Muscle of back (tissue), 11 donors: ENCODE data around the gene MLN. TPM values are rescaled to one million over a fixed set of nuclear protein-coding genes. Genes with fewer than 3 reads are reported as not detected.

Experiments used
- DNase-seq, 3 donors: peaks; one replicate each; pipeline versions ENCODE4 v3.0.0 to v3.0.0-alpha.2; 2013
- polyA plus RNA-seq, 10 donors: library from polyadenylated mRNA; unstranded; fragments of 120-200 nt; gene quantifications; one replicate each; pipeline ENCODE4 v1.2.1, GENCODE V29; 2013; ENCODE audit not compliant: insufficient read length in 10 of 10

Gene MLN
- polyA plus RNA-seq, 10 donors, result not detected

DNA sequence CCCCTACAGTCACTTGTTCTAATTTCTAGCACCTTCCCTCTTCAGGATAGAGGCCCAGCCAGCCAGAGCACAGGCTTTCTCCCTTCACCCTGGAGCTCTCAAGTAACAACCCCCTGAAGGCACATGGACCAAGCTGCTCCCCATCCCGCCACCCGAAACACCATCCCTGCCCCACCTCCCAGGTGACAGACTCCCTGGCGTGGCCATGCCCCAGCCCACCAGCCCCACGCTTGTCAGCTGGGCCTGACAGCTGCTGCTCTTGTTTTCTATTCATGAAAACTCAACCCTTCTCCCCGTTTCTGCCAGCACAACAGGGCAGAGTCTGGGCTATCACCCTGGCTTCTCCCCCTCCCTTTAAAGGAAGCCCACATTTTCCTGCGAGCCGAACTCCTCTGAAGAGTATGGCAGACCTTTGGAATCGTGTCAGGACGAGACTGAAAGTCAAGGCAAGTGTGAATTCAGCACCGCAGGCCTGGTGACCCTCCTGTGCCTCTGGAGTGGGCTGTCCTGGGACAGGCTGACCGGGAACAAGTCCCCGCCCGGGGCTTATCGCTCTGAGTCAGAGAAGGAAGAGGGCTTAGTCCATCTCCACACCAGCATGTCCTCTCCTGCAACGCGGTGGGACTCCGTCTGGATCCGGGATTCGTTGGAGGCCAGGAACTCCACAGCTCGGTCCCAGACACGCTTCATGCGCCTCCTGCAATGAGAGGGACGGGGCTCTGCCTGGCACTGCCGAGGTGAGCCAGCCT is 31.5 kb downstream of the MLN start:
- no peak for DNase-seq

DNA sequence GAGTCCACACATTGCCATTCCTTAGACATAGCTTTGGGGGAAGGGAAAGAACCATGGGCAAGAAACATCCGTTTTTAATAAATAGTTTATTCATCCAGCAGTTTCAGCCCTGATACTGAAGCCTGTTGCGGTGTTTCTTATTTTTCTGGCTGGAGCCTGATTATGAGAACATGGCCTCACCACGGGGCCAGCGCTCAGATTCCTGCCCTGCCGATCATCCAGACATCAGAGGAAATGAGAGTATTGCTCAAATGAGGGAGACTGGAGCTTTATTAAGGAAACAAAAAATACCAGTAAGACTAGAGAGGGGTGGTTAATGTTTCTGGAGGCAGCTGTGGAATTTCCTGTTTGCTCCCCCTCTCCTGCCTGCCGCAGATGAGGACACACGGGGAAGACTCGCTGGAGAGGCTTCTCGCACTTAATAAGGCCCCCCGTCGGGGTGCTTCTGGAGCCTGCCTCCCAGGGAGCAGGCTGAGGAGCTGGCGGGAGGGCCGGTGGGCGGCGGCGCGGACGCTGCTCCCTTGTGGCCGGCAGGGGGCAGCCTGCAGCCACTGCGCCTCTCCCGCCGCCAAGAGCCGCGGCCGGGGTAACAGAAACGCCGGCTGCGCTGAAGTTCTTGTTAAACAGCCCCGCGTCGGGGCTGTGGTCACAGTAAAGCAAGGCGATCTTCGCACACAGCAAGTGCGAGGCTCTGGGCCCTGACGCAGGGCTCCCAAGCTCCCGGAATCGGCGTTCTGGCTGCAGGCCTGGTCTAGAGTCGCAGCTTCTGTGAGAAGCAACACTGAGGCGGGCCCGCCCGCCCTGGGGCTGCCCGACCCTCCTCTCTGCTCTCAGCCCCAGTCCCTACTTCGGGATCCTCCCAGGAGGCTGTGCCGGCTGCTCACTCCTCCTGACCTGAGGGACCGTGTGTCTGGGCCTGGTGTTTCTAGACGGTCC is 32.4 kb downstream of the MLN start:
- DNase-seq, result peak; percentile 74 to 97 (median 91)

DNA sequence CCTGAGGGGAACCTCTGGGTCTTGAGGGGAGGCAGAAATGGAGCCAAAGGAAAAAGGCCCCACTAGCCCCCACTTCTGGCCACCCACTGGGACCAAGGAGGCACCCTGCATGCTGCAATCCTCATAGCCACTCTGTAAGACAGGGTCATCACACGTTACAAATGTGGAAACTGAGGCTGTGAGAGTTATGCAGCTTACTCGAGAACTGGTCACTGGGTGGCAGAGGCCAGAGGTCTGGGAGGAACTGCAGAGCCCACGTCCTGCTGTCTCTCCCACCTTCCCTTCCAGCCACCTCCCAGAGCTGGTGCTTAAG is 33.0 kb downstream of the MLN start:
- no peak for DNase-seq

DNA sequence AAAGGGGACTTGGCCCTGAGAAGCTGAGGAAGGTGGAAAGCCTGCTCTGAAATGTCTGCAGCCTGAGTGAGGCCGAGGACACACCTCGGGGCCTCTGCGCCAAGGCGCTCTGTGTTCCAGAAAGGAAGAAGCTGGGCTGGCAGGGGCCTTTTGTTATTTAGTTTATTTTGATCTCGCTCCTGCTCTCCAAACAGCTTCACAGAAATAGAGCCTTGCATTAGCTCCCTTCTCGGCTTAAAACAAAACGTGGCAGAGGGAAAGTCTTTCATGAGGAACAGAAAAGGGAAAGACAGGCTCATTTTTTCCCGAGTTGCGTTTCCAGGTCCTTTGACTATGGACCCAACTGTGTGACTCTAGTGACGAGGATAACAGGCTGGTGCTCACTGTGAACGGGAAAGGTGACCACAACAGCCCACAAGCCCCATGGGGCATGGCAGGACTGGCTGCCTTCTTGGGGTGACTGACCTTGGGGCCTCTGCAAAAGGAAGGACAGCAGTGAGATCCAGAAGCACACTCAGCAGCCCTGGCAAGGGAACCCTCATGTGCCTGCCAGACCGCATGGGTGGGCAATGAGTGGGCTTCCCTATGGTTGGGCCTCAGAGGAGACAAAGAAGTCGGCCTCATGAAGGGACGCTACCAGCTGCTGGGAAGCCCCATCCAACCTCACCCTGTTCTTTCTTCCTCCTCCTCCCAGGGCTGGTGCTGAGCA is 33.5 kb downstream of the MLN start:
- DNase-seq, result peak in 2 of 3 donors; percentile 16 to 46

DNA sequence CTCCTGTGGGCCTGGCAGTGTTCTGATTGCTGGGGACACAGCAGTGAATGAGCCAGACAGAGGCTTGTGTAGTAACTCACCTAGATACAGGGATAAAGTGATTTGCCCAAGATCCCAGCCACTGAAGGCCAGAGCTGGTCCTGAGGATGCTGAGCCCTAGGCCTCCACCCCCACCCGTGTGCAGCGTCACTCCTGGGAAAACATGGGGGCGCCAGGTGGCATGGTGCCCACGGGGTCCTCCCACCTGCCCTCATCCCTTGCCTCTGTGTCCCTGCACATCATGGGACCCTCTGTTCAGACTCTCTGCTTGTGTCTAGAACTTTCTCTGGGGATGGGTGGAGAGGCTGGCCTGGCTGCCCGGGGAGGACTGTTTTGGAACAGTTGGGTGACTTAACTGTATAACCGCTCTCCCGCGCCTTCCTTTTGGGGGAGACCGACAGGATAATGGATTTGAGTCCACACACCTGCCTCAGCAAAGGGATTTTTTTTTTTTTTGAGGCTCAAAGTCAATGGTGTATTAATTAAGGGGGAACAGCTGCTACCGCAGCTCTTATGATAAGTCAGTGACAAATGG is 34.5 kb downstream of the MLN start:
- DNase-seq, result no peak

DNA sequence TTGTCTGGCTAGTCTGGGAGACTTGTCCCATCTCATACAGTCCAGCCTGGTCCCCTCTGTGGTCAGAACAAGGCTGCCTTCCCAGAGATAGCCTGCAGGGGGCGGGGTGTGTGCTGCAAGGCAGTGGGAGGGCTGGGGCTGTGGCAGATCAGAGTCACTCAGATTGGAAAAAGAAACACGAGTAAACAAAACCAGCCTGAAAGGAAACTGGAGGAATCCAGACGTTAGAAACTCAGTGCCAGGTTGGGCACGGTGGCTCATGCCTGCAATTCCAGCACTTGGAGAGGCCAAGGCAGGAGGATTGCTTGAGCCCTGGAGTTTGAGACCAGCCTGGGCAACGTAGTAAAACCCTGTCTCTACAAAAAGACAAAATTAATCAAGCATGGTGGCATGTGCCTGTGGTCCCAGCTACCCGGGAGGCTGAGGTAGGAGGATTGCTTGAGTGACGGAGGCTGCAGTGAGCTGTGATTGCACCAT is 35.1 kb downstream of the MLN start:
- DNase-seq, result peak; percentile 50 to 75 (median 61)

DNA sequence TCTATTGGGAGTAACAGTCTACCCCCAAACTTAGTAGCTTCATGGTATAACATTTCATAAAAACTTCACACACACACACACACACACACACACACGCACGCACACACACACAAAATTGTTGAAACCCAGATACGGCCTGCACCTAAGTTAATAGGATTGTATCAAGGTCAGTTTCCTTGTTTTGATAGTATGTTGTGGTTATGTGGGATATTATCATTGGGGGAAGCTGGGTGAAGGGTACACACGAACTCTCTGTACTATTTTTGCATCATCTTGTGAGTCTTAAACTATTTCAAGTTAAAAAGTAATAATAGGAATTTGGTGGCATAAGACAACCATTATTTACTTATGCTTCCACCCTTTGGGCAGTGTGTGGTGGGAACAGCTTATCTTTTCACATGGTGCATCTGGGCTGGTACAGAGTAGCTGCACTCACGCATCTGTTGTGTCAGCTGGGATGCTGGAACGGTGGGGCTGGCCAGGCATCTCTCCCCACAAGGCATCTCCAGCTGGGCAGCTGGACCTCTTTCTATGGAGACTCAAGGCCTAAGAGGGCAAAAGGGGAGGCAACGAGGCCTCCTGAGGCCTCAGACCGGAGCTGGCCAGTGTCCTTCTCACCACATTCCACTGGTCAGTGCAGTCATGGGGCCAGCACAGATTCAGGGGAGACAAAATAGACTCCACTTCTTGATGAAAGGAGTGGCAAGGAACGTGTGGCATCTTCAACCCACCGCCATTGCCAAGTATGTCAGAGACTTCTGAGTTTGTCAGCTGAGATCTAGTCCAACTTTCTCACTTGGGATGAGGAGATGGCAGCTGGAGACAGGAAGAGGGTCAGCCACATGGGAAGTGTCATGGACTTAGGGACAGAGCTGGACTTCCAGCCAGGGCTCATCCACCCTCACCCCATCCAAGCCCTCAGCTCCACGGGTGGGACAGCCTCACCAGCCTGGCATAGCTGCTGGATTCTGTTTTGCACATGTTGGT is 36.6 kb downstream of the MLN start:
- DNase-seq, result no peak

DNA sequence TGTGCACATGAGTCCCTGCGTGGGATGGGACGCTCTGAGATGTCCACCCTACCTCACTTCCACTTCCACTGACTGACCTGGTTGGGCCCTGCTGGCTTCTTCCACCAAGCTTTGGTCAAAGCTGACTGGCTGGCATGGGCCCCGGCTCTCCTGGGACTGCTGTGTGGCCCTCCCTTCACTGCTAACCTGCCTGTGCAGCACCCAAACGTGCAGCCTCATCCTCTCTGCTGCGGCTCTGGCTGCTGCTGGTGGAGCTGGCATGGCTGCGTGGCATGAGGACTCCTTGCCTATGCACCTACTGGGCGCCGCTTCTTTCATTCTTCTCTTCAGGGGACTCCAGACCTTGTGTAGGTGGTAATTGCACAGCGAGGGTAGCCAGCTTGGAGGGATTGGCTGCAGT is 38.4 kb downstream of the MLN start:
- no peak for DNase-seq

DNA sequence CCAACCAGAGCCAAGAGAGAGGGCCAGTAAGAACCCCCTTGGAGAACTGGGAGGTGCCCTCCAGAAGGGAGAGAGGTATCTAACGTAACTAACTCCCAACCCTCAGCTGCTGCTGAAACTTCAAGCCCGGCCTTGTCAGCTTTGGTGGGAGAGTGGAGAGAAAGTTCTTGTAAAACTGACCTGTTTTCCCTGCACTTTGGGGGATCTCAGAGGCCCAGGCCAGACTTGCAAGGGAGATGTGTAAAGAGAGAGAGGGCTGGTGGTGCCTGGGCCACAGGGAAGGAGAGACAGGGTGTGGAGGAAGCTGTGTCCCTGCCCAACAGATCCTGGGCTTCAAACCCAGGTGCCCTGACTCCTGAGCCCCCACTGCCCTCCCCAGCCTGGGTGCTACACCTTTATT is 39.8 kb downstream of the MLN start:
- DNase-seq, result no peak

DNA sequence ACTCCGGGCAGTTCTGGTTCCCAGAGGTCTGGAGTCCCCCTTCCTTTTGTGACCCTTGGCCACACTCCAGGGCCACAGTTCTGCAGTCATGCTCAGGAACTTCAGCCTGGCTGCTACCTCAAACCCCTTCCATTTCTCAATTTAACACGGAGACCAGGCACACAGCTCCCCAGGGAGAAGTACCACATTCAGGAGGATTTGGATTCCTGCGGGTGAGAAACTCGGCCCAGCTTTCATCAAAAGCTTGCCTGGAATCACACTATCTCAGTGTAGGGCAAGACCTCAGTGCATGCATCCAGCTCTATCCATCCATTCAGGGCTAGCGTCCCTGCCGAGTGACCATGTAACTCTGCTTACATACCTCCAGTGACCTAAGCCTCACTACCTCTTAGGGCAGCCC is 40.3 kb downstream of the MLN start:
- DNase-seq, result no peak

DNA sequence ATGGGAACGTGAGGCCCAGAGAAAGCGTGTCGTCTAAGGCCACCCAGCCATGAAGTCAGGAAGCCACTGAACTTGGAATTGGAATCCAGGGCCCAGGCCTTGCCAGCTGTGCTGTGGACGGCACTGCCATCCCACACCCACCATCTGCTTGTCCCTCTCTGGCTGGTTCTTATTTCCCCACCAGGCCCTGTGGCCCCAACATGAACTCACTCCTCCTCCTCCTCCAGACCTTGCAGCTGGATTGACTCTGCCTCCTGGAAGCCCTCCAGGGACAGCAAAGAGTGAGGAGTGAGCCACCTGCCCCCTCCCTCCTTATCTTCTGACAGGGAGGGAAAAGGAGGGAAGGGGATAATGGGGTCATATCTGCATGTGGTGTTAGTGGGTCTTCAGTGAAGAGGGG is 41.1 kb downstream of the MLN start:
- no peak for DNase-seq

DNA sequence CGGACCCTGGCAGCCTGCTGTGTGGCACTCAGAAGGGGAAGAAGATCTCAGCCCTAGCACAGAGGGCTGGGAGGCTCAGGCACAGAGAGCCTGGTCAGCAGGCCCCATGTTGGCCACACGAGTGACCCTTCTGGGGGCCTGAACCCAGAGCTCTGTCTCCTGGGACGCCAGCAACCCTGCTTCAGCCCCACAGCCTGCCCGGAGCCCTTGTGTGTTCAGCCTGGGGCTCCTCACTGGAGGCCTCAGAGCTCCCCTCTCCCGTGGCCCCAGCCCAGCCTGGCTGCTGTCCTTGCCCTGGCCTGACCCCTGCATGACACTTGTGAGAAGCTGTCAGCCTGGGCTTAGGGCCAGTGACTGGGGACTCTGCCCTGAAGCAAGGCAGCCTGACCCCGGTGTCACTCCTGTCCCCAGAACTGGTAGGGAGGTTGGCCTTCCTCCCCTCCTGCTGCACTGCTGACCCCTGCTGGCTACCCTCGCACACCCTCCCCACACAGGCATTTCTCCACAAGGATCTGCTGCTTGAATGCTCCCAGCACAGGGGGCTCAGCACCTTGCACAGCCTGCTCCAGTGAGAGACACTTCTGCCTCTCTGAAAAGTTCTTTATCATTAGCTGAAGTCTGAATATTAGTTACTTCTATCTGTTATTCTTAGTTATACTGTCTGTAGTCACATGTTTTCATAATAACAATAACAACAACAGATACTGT is 41.7 kb downstream of the MLN start:
- DNase-seq, result peak; percentile 38 to 65 (median 45)

DNA sequence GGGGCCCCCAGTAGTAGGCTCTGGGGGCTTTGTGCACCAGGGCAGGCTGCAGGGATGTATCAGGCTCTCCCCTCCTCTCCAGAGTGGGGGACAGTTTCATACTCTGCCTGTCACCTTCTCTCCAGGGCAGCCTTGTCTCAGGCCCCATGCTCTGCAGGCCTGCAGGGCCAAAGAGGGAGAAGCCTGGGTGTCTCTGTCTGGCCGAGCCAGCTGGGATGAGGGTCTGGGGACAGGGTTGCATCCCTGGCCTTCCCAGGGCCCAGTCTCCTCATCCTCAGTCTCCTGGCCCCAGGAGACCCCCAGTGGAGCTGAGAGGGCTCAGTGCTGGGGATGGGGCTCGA is 42.3 kb downstream of the MLN start:
- DNase-seq, result no peak

DNA sequence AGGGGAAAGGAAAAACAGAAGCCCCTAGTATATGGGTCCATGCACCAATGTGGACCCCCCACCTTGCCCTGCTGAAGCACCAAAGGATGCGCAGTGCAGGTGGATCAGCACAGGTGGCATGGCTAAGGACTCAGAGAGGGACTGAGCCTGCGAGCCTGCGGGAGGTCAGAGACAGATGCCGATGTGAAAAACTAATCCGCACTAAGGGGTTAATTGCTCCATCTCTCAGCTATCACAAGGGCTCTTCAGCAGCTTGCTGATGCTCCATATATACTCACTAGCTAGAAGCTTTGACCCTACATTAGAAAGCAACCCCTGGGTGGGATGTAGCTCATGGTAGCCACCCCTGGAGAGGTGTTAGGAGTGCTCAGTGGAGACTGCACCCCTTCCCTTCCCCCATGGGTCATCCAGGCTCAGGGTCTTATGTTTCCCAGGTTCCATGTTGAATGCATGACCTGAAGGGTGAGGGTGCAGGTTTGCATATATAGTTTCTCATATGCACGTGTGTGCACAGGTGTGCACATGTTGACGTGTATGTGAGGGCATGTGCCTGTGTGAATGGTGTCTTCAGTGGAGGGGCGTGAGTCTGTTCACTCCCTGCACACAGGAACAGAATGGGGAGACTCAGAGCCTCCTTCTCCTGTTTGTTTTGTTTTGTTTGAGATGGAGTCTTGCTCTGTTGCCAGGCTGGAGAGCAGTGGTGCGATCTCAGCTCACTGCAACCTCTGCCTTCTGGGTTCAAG is 43.7 kb downstream of the MLN start:
- no peak for DNase-seq

DNA sequence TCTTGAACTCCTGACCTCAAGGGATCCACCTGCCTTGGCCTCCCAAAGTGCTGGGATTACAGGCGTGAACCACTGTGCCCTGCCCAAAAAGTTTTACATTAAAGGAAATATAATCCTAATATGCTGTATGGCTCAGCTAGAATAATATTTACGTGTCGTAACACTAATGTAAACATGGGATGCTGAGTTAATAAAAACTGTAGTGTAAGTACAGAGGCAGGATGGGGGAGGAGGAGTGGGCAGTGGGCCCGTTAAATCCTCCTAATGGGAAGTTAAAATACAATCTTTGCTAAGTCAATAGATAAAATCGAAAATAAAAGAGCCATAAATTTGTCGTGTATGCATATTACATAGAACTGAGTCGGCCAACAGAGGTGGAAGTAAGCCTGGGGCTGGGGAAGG is 45.0 kb downstream of the MLN start:
- no peak for DNase-seq

DNA sequence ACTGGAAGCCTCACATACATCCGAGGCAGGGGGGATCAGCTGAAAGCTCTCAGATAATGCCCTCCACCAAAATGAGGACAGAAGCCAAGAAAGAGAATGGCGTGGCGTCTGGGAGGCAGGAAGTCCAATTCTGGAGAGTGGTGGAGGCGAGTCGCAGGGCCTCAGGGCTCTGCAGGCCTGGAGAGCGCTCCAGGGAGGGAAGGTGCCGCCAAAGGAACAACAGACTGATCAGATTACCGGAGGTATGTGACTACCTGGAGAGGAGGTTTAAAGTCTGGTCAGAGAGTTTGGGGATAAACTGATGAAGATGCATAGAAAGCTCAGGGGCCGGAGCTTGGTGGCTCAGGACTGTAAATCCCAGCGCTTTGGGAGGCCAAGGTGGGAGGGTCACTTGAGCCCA is 45.9 kb downstream of the MLN start:
- DNase-seq, result no peak

DNA sequence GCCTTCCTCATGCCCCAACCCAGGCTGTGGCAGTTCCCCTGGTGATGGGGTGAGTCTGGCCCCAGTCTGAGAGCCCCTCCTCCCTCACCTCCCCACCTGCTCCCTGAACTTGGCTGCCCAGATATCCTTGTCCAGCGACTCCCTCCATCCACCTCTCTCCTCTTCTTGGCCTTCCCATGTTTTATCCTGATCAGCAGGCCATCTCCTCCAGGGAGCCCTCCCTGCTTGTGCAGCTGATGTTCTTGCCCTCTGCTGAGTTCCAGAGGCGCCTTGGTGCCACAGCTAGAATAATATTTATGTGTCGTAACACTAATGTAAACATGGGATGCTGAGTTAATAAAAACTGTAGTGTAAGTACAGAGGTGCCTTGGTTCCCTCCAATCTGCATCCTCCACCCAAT is 46.7 kb downstream of the MLN start:
- no peak for DNase-seq

DNA sequence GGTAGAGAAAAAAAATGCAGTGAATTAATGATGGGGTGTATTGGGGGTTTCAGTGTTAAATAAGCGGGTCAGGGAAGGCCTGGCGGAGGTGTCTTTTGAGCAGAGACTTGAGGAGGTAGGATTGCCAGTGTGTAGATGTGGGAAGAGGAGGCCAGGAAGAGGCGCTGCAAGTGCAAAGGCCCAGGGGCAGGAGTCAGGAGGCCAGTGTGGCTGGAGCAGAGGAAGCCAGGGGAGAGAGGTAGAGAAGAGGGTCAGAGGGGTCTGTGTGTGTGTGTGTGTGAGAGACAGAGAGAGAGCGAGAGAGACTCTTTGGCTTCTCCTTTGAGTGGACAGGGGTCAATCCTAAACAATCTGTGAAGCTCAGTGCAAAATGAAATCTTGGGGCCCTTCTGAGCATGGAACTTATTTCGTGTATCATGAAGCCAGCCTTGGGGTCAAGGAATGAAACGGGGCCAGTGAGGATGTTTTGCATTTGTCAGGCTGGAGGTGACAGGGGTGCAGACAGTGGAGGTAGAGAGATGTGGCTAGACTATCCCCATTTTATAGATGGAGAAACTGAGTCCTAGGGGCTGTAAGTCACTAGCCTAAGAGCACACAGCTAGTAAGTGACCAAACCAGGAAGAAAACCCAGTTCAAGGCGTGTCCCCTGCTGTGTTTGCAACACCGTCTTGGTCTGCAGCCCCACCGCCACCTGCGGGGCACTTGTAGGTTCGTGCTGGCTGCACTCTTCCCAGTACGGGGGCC is 47.4 kb downstream of the MLN start:
- DNase-seq, result no peak
